ENCODE results near the gene MYBPC1.

The MYBPC1 gene

DNA sequence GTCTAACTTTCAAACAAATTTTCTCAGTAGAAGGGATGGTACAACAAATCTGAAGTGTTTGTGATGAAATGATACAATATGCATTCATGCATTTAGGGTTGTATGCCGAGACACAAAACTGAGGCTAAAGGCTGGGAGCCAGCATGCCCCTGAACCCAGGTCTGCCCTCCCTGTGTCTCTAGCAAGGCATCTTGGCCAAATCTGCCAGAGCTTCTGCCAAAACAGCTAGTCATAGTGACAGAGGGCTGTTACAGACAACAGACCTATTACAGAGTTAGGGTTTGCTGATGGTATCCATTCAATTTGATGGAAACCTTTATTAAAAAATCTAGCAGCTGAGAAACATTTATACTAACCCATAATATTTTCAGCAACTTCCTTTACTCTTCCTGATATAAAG, 91.4 kb downstream of the MYBPC1 start:
- DNase-seq (ENCODE audit: low read depth, low spot score): no peak
- H3K27ac ChIP-seq: no peak overlapping the region

DNA sequence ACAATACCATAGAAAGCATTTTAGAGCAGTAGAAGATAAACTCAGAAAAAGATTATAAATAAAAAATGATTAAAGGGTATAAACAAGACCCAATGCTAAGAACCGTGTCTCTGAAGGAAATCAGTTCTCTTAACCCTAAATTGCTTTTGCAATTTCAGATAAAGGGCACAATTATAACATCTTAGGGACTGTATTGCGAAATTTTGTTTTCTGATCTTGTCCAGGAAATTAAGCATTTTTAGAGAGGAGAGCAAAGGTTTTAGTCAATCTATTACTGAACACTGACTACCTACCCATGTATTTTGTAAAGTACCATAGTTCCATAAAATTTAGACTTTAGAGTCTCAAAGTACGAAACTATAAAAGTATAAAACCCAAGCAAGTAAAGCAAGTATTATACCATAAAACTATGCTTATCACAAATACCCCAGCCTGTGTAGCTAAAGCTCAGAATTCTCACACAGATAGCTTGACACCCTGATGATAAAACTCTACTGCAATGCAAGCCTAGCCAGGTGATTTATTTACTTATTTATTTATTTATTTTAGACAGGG, 95.8 kb downstream of the MYBPC1 start:
- no peak overlapping the region for H3K27ac ChIP-seq
- no peak for DNase-seq (ENCODE audit: low read depth, low spot score)

DNA sequence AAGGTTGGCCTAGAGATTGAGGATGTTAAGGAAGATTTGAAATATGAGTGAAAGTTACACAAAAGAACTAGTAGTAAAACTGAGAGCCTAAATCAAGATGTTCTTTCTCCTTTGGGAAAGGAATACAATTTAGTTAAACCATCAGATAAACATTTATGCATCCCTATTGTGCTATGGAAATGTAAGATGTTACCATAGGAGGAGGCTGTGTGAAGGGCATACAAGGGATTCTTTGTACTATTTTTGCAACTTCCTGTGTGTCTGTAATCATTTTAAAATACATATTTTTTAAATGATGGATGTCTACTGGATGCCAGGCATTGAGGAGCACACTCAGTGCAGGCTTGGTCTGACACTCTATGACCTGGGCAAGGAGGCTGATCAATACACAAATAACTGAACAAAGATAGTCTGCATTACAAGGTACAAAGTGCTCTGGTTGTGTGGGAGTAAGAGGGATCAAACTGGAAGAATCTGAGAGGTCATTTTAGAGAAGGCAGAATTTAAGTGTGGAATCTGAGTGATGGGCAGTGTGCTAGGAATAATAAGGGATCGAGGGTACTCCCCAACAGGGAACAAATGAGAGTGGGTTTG, 96.8 kb downstream of the MYBPC1 start:
- no peak for DNase-seq (ENCODE audit: low read depth, low spot score)
- H3K27ac ChIP-seq: no peak overlapping the region

DNA sequence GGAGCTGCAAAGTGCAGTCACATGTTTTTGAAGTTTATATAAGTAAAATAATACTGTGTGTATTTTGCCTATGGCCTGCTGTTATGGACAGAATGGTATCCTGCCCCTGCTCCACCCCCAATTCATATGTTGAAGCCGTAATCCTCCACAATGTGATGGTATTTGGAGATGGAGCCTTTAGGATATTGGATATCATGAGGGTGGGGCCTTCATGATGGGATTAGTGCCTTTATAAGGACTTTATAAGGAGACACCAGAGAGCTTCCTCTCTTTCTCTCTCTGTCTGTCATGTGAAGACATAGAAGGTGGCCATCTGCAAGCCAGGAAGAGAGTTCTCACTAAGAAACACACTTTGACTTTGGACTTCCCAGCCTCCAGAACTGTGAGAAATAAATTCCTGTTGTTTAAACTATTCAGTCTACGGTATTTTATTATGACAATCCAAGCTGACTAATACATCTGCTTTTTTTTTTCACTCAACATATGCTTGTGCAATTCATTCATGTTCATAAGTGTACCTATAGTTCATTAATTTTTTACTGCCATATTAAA, 99.6 kb downstream of the MYBPC1 start:
- no peak overlapping the region for H3K27ac ChIP-seq
- DNase-seq (ENCODE audit: low read depth, low spot score): no peak

DNA sequence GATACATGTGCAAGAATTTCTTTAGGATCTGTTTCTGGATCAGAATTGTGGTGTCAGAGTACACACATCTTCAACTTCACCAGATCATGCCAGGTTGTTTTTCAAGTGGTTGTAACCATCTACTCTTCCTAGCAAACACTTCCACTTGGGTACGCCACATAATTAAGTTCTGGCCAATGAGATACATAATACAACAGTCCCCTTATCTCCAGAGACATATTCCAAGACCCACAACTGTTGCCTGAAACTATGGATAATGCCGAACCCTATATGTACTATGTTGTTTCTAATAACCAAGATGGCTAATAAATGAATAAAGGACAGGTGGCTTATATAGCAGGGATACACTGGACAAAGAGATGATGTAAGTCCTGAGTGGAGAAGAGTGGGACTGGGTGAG, 100.2 kb downstream of the MYBPC1 start:
- H3K27ac ChIP-seq: no peak overlapping the region
- DNase-seq (ENCODE audit: low read depth, low spot score): no peak

DNA sequence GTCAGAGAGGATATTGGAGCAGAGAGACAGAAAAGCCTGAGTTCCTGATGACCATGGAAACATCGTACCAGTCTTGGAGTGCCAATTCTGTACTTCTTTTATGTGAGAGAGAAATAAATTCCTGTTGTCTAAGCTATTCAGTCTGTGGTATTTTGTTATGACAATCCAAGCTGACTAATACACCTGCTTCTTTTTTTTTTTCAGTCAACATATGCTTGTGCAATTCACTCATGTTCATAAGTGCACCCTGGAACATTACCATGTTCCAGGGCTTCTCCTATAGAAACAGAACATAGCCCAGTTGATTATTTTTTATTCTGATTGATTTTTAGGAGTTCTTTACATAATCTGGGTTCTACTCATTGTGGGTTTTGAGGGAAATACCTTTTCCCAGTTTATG, 100.9 kb downstream of the MYBPC1 start:
- peak; percentile 46 for DNase-seq (ENCODE audit: low read depth, low spot score)
- no peak overlapping the region for H3K27ac ChIP-seq

DNA sequence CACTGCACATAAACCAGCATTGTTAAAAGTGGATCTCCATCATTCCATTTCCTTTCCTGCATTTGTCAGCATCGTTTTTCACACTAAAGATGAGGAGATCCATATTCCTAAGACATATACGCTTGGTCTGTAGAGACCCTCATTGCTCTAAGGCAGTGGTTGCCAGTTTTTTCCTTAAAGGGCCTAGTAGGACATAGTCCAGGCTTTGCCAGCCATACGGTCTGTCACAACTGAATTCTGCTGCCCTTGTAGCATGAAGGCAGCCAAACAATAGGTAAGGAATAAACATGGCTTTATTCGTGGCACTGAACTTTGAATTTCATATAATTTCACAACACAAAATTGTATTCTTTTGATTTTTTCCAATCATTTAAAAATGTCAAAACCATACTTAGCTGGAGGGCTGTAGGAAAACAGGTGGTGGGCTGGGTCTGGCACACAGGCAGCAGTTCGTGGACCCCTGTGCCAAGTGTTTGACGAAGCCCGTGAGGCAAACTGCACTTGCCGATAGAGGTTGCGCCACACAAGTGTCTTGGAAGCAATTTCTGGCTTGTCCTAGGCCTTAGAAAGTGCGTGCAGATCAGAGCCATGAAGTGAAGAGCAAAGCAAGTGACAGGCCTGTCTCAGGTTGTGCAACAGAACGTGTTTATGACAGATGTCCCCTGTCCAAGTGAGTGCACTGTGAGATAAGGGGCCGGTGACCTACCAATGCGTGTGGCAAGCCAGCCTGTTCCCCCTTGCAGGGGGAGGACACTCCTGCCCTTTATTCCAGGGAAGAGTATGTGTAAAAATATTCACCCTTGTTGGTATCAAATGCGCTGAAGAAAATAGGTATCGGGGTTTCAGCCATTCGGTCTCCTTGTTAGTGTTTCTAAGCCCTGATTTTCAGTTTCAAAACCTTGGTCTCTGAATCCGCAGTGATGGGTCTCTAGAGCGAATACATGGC, 101.8 kb downstream of the MYBPC1 start:
- H3K27ac ChIP-seq: no peak overlapping the region

DNA sequence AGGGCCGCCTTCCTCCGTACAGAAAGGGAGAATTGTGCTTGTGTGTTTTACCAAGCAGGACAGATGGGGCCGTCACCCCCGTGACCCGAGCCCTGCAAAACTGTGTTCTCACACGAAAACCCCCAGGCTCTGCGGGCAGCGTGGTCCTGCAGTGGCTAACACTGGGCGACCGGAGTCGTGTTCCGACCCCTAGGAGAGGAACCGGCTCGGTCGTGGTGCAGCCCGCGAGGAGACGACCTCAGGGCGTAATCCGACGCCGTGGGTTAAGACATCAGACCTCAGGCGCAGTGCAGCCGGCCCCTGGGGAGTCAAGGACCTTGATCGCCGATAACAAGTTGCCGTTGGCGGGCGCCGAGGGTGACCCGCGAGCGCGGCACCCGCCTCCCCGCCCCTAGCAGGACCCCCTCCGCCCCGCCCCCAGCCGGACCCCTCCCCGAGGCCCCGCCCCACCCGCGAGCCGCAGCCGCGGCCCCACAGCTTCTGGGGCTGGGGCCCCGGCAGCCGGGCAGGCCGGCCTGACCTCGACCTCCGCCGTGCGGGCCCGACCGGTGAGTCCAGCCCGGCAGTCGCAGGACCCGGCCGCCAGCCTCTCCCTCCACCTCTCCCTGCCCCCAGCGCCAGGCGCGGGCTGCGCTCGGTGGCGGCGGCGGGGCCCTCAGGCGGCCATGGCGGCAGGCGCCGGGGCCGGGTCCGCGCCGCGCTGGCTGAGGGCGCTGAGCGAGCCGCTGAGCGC, 102.6 kb downstream of the MYBPC1 start, which contains the start of gene CHPT1:
Gene CHPT1, plus strand, starts transcription at position 444 of the 733 bp plus-strand sequence. Its CDS starts 222 bp downstream, at position 666.
- DNase-seq (ENCODE audit: low read depth, low spot score): no peak
- no peak within 1 kb of the TSS for H3K27ac ChIP-seq

More for the DNA sequence above, 101.8 kb downstream of the MYBPC1 start:
- DNase-seq (ENCODE audit: low read depth, low spot score): no peak

DNA sequence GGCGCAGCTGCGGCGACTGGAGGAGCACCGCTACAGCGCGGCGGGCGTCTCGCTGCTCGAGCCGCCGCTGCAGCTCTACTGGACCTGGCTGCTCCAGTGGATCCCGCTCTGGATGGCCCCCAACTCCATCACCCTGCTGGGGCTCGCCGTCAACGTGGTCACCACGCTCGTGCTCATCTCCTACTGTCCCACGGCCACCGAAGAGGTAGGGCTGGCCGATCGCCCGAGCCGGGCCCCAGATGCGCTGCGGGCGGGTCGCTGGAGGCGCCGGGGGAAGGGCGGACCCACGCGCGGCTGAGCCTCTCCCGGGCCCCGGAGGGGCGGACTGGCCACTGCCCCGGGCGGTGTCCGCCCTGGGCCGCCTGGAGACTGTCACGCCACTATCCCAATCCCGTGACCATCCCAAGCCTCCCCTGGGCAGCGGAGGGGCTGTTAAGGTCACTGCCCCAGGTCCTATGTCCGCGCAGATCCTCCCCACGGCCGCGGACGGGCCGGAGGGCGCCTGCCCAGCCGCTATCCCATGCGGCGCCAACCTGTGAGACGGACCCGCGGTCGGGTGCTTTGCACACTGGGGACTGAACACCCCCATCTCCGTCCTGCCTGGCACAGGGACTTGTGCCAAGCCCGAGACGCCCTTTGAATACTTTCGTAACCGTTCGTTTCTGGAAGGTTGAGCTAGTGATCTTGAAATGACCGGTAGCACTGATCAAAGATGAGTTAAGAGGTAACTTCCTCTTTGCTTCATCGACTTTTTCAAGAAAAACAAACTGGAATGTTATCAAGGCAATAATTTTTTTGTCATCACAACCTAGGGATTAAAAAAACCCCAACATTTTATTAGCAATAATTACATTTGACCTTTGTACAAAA, 103.4 kb downstream of the MYBPC1 start:
- no peak for DNase-seq (ENCODE audit: low read depth, low spot score)
- no peak overlapping the region for H3K27ac ChIP-seq

DNA sequence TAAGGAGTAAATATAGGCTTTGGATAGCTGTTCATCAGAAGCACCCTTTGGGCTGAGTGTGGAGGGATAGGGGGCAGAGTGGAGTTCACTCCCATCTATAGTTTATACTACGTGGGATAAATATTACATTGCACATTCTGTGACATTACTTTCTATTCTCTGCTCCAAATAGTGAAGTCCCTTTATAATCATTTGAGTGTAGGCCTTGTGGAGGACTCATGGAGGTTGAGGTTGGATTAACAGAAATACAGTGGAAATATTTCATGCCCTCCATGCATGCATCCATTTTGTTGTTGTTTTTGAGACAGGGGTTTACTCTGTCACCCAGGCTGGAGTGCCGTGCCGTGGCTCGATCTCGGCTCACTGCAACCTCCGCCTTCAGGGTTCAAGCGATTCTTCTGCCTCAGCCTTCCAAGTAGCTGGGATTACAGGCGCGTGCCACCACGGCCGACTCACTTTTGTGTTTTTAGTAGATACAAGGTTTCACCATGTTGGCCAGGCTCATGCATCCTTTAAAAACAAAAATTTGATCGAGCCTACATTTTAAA, 104.1 kb downstream of the MYBPC1 start:
- DNase-seq (ENCODE audit: low read depth, low spot score): no peak
- no peak overlapping the region for H3K27ac ChIP-seq

DNA sequence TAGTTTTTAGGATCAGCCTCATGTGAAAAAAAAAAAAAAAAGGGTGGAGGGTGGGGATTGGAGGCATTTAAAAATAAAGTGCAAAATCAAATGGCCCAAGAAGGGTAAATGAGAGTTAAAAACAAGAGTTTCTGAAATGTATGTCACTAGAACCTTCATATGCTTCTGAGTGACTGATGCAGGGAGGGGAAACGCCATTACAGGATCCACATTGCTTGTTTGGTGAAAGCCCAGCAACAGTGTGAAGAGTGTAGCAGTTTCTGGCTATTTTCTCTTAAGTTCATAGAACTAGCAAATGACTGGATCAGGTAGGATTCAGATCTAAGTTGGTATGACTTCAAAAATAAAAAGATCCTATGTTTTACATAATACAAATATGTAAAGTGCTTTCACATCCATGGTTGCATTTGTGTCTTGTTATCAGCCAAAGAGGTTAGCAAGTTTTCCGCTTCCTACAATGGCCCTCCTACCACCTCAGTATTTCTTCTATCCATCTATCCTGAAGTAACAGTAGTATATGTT, 105.6 kb downstream of the MYBPC1 start:
- no peak for DNase-seq (ENCODE audit: low read depth, low spot score)
- no peak overlapping the region for H3K27ac ChIP-seq

DNA sequence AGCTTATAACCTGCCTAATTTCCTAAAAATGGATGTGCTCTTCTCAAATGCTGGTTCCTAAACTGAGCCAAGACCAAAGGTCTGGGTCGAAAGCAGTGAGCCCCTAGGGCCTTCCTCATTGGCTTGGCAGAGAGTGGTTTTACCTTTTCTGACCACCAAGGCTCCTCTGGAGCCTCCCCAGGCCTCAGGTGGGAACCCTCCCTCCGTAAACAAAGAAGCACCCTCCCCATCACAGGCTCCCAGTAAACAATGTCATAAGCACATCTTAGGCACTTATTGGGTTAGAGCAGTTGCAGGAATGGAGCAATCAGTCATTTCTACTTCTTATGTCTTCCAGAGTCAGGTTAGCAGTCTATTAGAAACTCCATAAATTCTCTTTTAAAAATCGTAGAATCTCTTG, 108.7 kb downstream of the MYBPC1 start:
- no peak for DNase-seq (ENCODE audit: low read depth, low spot score)
- H3K27ac ChIP-seq: no peak overlapping the region

DNA sequence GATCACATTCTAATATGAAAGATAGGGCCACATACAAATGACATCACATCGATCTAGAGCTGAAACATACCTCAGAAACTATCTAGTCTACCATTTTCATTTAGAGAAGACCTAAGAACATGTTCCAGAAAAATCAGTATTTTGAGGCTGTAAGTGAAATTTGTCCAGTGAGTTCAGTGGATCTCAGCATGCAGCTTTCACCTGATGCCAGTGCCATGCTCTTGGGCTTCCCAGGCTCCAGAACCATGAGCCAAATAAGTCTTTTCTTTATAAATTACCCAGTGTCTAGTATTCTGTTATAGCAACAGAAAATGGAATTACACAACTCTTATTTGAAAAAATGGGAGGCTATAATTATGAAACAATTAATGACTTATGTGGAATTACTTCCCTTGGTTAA, 111.6 kb downstream of the MYBPC1 start:
- no peak overlapping the region for H3K27ac ChIP-seq
- no peak for DNase-seq (ENCODE audit: low read depth, low spot score)

DNA sequence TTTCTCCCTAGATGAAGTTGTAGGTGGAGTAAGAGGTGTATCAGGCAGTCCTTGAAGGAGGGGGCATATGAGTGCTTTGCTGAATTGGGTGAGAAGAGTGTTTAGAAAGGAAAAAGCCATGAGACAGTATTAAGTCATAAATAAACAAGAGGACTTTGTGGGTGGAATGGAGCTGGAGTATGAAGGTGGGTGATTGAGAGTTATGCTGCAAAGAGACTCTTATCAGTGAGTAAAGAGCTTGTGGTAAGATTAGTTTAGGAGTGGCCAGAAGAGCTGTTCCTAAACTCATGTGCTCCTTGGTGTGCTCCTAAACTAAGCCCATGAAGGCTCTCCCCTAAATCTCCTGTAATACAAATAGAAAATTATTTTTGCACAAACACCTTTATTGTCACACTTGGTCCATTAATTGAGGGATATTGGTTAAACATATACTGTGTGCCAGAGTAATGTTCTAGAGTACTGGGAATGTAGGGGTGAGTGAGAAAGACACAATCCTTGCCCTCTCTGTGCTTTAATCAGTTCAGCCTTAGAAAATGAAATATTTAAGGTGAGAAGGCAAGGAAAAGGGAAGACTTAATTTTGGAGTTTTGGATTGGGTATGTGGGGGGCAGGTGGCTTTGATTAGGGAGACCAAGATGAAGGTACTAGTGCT, 112.5 kb downstream of the MYBPC1 start:
- DNase-seq (ENCODE audit: low read depth, low spot score): no peak
- H3K27ac ChIP-seq: no peak overlapping the region

DNA sequence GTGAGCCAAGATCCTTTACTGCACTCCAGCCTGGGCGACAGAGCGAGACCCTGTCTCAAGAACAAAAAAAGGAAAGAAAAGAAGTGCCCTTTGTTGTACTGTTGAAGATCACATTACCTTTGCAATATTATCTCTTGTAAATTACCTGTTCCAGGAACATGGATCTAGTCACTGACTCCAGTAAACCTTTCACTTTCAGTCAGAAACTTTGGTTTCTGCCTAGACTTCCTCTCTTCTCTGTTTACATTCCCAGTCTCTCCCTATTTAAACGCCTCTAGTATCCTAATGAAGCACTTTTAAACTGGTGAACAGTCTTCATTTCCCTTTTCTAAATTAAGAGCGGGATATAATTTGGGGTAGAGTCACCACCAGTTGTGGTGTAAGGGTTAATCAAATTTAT, 115.5 kb downstream of the MYBPC1 start:
- no peak for DNase-seq (ENCODE audit: low read depth, low spot score)
- no peak overlapping the region for H3K27ac ChIP-seq

DNA sequence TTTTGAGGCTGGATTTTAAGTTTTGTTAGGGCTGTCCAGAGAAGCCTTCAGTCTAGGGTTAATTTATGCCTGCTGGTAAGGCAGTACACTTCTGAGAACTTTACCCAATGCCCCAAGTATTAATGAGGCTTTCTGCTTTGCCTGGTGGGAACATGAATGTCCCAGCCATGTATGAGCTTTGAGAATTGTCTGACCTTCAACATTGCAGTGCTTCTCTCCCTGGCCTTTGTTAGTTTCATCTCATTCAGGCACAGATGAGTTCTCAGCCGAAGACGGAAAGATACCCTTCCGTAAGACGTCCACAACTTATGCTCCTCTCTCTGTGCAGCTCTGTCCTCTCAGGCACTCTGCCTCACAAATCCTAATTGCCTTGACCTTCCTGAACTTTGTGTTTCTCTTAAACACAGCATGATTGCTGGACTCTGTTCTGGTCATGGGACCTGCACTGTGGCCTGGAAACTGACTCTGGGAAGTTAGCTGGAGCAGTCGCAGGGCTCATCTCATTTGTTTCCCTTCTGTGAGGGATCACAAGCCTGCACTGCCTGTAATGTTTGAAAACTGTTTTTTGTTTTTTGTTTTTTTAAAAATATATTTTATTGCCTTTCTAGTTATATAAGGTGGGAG, 118.4 kb downstream of the MYBPC1 start:
- H3K27ac ChIP-seq: no peak overlapping the region
- DNase-seq (ENCODE audit: low read depth, low spot score): no peak

DNA sequence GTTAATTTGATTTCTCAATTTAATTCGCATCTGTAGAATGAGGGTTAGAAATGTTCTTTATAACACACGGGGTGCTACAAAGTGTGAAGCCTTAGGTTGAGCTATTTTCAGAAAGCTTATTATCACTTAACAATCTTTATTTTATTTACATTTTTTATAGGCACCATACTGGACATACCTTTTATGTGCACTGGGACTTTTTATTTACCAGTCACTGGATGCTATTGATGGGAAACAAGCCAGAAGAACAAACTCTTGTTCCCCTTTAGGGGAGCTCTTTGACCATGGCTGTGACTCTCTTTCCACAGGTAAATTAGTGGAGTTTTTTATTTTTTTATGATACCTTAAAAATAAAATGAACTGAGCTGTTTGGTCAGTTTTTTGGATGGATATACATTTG, 119.2 kb downstream of the MYBPC1 start:
- no peak for DNase-seq (ENCODE audit: low read depth, low spot score)
- no peak overlapping the region for H3K27ac ChIP-seq

DNA sequence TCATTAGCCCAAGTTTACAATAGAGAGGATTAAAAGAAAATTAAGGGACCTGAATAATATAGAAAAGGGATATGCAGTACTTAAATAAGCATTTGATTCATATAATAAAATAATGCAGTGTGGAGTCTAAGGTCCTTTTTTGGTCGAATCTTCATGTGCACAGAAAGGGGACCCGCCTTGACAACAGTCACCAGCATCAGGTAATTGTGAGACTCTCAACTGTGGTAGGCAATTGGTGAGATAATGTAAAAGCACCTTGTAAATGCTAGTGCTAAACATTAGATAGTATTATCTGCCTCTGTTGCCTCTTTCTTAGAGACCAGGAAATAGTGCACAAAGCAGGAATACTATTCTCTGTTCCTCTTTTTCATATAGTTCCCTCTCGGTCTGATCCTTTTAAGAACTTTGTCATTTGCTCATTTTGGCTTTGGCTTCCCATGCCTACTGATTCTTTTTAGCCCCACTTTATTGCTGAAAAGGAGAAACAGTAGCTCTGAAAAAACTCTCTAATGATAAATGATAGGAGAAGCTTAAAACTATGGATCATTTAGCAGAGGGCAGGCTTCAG, 120.2 kb downstream of the MYBPC1 start:
- no peak for DNase-seq (ENCODE audit: low read depth, low spot score)
- H3K27ac ChIP-seq: no peak overlapping the region
